PFSK-1 (cell line): Measurements from ENCODE around the gene ACYP1.

Experiments
- POLR2AphosphoS5 ChIP-seq: IDR thresholded peaks from 2 replicates; pipeline ENCODE4 v1.6.1; 2012; ENCODE audit warnings: low read depth, mild to moderate bottlenecking, control low read depth, low read length, moderate library complexity
- REST ChIP-seq, 2 experiments: IDR thresholded peaks; 2 replicates each; pipeline versions ENCODE4 v1.6.1 to v1.8.0; 2011 to 2012; ENCODE audit warnings: low read depth in 2 of 2, low read length in 2 of 2, control low read depth in 1 of 2, inconsistent platforms in 1 of 2, mild to moderate bottlenecking in 1 of 2, moderate library complexity in 1 of 2; ENCODE audit not compliant: insufficient read depth in 1 of 2
- SIN3A ChIP-seq: IDR thresholded peaks from 2 replicates; pipeline ENCODE4 v1.6.1; 2012; ENCODE audit warnings: mild to moderate bottlenecking, low read length, moderate library complexity, borderline replicate concordance; ENCODE audit not compliant: insufficient read depth
- TAF1 ChIP-seq: IDR thresholded peaks from 2 replicates; pipeline ENCODE4 v1.6.1; 2012; ENCODE audit warnings: low read length, control low read depth, borderline replicate concordance; ENCODE audit not compliant: insufficient read depth

- TF ChIP-seq REST (IDR thresholded peaks at IDR 0.05; ENCODE audit: insufficient read depth in 1 of 2, low read depth in 2 of 2, low read length in 2 of 2) (no peak), POLR2AphosphoS5 (no peak), TAF1 (no peak), SIN3A (no peak)
These were observed 16.3 kb downstream of the ACYP1 start for GRCh38 chr14:75047506-75047905.
